ENCODE results near the gene RNF167. TPM values are rescaled to one million over a fixed set of nuclear protein-coding genes. Genes with fewer than 3 reads are reported as not detected.

Gene RNF167
- total and polyA plus RNA-seq, 4 donors = 15.9 to 72.6 (median 24.4) TPM

DNA sequence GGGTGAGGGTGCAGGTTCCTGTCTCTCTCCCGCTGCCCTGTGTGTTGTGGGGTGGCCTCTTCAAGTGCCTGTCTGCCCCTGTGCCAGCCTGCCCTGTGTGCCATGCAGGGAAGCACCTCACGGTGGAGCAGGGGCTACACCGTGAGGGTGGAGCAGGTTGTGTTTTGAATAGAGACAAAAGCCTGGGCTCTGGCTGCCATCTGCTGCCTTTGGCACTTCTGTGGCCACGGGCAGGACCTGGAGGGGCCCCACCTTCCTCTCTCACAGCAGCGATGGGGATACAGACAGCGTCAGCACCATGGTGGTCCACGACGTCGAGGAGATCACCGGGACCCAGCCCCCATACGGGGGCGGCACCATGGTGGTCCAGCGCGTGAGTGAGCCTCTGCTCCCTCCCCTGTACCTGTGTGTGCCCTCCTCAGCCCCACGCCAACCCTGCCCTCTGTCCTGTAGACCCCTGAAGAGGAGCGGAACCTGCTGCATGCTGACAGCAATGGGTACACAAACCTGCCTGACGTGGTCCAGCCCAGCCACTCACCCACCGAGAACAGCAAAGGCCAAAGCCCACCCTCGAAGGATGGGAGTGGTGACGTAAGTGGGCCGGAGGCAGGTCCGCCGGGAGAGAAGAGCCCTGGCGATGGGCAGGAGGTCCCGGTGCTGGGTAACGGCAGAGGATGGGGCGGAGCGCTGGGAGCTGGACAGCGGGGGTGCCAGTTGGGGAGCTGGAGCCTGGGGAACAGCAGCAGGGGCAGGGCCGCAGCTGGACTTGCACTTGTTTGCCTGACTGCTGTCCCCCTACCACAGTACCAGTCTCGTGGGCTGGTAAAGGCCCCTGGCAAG, 46.1 kb upstream of the RNF167 start:
- Histone ChIP-seq H3K27me3 (ENCODE audit: control insufficient read depth in 4 of 4, insufficient read depth in 4 of 4, low read length in 3 of 4) (no peaks in the 10 kb centered on the region), H3K27ac (ENCODE audit: low read depth in 1 of 2, low read length in 2 of 2) (no peak overlapping the region), H3K9ac (ENCODE audit: low read depth in 1 of 2, low read length in 2 of 2) (no peak overlapping the region), H3K4me1 (ENCODE audit: control insufficient read depth in 4 of 4, insufficient read depth in 4 of 4, low read length in 3 of 4) (peaks cover 2 to 40% (median 23%) of the 10 kb centered on the region in 4 donors), H3K9me3 (ENCODE audit: control insufficient read depth in 4 of 4, low read length in 3 of 4) (no peaks in the 10 kb centered on the region), H3K4me3 (ENCODE audit: low read depth in 1 of 3, low read length in 3 of 3) (no peak overlapping the region), H3K36me3 (ENCODE audit: control insufficient read depth in 4 of 4, insufficient read depth in 3 of 4, low read depth in 1 of 4, low read length in 3 of 4) (peaks cover 14 to 55% (median 20%) of the 10 kb centered on the region in 4 donors)
- 92% methylated on average over 31 of the region's 31 CpGs for WGBS
- no peak for TF ChIP-seq SP1 (IDR thresholded peaks at IDR 0.05)
- TF ChIP-seq, protein P1, sequence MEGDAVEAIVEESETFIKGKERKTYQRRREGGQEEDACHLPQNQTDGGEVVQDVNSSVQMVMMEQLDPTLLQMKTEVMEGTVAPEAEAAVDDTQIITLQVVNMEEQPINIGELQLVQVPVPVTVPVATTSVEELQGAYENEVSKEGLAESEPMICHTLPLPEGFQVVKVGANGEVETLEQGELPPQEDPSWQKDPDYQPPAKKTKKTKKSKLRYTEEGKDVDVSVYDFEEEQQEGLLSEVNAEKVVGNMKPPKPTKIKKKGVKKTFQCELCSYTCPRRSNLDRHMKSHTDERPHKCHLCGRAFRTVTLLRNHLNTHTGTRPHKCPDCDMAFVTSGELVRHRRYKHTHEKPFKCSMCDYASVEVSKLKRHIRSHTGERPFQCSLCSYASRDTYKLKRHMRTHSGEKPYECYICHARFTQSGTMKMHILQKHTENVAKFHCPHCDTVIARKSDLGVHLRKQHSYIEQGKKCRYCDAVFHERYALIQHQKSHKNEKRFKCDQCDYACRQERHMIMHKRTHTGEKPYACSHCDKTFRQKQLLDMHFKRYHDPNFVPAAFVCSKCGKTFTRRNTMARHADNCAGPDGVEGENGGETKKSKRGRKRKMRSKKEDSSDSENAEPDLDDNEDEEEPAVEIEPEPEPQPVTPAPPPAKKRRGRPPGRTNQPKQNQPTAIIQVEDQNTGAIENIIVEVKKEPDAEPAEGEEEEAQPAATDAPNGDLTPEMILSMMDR (IDR thresholded peaks at IDR 0.05; ENCODE audit: low read depth, low read length, missing input control) = no peak
- TF ChIP-seq, protein P2, sequence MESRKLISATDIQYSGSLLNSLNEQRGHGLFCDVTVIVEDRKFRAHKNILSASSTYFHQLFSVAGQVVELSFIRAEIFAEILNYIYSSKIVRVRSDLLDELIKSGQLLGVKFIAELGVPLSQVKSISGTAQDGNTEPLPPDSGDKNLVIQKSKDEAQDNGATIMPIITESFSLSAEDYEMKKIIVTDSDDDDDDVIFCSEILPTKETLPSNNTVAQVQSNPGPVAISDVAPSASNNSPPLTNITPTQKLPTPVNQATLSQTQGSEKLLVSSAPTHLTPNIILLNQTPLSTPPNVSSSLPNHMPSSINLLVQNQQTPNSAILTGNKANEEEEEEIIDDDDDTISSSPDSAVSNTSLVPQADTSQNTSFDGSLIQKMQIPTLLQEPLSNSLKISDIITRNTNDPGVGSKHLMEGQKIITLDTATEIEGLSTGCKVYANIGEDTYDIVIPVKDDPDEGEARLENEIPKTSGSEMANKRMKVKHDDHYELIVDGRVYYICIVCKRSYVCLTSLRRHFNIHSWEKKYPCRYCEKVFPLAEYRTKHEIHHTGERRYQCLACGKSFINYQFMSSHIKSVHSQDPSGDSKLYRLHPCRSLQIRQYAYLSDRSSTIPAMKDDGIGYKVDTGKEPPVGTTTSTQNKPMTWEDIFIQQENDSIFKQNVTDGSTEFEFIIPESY (IDR thresholded peaks at IDR 0.05) = no peak
- TF ChIP-seq TAF1 (conservative IDR thresholded peaks at IDR 0.05) = no peak
- TF ChIP-seq NR2F2 (IDR thresholded peaks at IDR 0.05) = no peak
- no peak for TF ChIP-seq HNF4G (IDR thresholded peaks at IDR 0.05)
- TF ChIP-seq YY1 (IDR thresholded peaks at IDR 0.05) = no peak
- TF ChIP-seq FOXA1 (IDR thresholded peaks at IDR 0.05) = no peak
- TF ChIP-seq EGR1 (IDR thresholded peaks at IDR 0.05; ENCODE audit: low read depth in 2 of 2) = no peak
- TF ChIP-seq, protein P3, sequence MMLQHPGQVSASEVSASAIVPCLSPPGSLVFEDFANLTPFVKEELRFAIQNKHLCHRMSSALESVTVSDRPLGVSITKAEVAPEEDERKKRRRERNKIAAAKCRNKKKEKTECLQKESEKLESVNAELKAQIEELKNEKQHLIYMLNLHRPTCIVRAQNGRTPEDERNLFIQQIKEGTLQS (IDR thresholded peaks at IDR 0.05) = no peak
- no peak for TF ChIP-seq GABPA (IDR thresholded peaks at IDR 0.05 in 1 of 2, conservative IDR thresholded peaks at IDR 0.05 in 1 of 2)
- TF ChIP-seq, protein P4, sequence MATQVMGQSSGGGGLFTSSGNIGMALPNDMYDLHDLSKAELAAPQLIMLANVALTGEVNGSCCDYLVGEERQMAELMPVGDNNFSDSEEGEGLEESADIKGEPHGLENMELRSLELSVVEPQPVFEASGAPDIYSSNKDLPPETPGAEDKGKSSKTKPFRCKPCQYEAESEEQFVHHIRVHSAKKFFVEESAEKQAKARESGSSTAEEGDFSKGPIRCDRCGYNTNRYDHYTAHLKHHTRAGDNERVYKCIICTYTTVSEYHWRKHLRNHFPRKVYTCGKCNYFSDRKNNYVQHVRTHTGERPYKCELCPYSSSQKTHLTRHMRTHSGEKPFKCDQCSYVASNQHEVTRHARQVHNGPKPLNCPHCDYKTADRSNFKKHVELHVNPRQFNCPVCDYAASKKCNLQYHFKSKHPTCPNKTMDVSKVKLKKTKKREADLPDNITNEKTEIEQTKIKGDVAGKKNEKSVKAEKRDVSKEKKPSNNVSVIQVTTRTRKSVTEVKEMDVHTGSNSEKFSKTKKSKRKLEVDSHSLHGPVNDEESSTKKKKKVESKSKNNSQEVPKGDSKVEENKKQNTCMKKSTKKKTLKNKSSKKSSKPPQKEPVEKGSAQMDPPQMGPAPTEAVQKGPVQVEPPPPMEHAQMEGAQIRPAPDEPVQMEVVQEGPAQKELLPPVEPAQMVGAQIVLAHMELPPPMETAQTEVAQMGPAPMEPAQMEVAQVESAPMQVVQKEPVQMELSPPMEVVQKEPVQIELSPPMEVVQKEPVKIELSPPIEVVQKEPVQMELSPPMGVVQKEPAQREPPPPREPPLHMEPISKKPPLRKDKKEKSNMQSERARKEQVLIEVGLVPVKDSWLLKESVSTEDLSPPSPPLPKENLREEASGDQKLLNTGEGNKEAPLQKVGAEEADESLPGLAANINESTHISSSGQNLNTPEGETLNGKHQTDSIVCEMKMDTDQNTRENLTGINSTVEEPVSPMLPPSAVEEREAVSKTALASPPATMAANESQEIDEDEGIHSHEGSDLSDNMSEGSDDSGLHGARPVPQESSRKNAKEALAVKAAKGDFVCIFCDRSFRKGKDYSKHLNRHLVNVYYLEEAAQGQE (IDR thresholded peaks at IDR 0.05) = no peak
- TF ChIP-seq HNF4A (conservative IDR thresholded peaks at IDR 0.05) = no peak
- no peak for TF ChIP-seq RXRA (IDR thresholded peaks at IDR 0.05)
- TF ChIP-seq RAD21 (IDR thresholded peaks at IDR 0.05) = no peak
- TF ChIP-seq FOXA2 (IDR thresholded peaks at IDR 0.05) = no peak
- TF ChIP-seq JUND (IDR thresholded peaks at IDR 0.05) = no peak
- TF ChIP-seq, protein P5, sequence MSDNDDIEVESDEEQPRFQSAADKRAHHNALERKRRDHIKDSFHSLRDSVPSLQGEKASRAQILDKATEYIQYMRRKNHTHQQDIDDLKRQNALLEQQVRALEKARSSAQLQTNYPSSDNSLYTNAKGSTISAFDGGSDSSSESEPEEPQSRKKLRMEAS (IDR thresholded peaks at IDR 0.05) = no peak
- DNase-seq (ENCODE audit: low spot score) = no peak

Measured in liver (tissue), 9 donors.